CD4-positive, alpha-beta T cell treated with Interferon gamma for 1 hour (primary cell): ENCODE results near the gene PDIA5.

Source experiments
- DNase-seq: peaks from one replicate; pipeline ENCODE4 v3.0.0-alpha.2; 2020

Gene PDIA5

DNA sequence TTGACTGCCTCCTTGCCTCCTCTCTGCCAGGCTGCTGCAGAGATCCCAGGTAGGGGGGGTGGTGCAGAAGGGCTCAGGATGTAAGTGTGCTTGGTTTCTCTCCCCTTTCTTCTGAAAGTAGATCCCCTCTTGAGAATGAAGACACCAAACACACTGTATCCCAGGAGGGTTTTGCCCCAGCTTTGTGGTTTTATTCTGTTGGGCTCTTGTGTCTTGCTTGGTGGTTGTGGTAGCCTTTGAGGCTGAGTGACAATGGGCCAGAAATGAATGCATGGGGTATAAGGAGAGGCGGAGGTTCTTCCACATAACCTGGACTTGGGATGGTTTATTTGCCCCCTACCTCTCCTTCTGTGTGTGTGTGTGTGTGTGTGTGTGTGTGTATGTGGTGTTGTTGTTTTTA lies 5.7 kb downstream of the PDIA5 start:
- DNase-seq = no peak

DNA sequence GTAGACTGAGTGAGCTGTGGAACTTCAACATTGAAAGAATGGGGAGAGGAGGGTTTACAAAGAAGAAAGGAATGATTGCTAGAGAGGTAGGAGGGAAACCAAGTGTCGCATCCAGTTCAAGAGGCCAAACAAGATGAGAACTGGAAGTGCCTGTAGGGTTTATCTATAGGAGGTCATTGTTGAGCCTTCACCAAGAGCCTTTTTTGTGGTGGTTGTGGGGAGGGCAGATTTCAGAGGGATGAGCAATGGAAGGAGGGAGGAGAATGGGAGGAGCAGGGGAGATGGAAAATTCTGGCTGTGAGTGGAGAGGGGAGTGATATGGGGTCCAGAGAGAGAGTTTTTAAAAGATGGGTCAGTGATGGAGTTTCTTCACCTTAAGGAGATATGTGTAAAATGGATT lies 8.5 kb downstream of the PDIA5 start:
- no peak for DNase-seq

GRCh38 chr3:123076112-123076495 lies 9.3 kb downstream of the PDIA5 start:
- DNase-seq = no peak

DNA sequence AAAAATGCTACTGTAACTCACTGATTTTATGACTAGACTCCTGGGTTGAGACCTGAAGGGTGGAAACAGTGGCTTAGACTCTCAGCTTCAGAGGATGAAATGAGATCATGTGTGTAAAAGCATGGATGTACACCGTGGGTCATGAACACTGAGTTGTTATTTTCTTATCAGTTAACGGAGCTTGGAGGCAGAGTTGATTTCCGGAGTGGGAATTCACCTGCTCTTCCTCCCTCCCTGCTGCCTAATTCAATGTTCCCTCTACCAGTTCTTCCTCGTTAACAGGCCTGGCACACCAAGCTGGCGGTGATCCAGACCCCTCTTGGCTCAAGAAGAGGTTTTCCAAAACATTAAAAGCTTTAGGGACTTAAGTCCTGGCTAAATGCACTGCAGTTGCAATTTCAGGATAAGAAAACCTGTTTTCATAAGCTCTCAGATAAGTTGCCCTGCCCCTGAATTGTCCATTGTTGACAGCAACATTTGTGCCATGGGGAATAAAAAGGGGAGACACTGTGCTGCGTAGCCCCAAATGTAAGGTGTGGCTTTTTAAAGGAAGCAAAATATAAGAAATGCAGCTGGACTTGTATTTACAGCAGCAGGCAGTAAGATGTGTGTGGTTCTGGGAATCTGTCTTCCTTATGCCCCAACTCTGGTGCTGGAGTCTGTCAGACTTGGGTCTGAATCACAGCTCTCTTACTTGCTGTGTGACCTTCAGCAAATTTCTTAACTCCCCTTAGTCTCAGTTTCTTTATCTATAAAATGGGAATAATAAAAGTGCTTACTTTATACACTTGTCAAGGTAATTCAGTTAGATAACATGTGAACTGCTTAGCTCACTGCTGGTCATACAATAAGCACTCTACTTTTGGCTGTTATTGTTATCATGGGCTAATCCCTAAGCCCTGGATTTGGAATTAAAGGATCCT lies 9.9 kb downstream of the PDIA5 start:
- DNase-seq = no peak

GRCh38 chr3:123078101-123078500 lies 11.3 kb downstream of the PDIA5 start:
- no peak for DNase-seq

GRCh38 chr3:123080864-123081562 lies 14.2 kb downstream of the PDIA5 start:
- no peak for DNase-seq

DNA sequence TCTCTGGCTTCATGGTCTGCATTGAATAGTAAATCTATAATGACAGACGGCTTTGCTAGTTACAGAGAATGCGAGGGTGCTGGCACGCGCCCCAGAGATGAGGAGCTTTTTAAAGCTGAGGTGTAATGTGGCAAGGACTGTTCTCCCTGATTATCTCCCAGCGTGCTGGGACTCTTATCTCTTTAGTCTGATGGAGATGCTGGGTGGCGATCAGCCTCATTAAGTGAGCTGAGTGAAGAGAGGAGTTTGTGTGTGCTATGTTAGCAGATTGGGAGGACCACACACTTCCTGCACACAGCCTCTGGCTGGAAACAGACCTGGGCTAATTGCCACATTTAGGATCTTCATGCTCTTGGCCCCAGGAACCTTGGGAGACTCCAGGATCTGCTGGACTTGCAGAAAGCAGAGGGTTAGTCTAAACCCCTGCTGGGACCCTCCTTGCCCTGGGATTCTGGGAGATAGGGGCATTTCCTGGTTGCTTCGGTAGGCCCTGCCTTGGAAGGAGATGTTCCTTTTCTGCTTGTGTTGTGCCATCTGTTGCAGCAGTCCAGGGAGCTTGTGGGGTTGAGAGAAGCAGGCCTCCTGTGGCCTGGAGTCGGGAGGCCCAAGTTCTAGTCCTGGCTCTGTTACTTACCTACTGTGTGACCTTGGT lies 15.0 kb downstream of the PDIA5 start:
- no peak for DNase-seq

DNA sequence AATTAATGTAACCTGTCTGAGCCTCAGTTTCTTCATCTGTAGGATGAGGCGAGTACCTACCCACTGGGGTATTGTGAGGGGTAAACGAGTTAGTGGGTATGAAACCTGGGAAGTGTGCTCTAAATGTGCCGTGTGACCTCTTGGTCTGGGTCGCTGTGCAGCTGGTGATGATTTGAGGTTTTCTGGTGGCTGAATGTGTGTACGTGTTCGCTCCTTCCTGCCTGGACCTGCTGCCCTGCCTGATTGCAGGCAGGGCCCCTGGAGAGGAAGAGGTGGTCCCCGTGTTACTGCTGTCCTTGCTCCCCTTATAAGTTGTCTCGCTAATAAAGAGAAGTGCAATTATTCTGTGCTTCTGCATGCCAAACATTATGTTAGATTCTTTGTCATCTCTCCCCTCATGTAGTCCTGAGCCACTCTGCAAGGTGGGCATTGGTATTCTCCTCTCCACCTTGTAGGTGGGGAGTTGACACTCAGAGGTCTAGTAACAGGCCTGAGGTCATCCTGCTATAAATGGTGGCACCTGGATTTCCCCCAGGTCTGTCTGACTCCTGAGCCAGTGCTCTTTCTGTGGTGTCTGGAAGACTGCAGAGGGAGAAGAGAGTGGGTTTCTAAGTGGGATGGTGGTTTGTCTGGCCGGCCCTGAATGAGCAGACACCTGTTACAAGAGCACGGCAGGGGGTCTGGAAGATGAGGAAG lies 15.7 kb downstream of the PDIA5 start:
- DNase-seq = no peak

- DNase-seq = no peak
These were observed 16.7 kb downstream of the PDIA5 start for GRCh38 chr3:123083383-123084124.

DNA sequence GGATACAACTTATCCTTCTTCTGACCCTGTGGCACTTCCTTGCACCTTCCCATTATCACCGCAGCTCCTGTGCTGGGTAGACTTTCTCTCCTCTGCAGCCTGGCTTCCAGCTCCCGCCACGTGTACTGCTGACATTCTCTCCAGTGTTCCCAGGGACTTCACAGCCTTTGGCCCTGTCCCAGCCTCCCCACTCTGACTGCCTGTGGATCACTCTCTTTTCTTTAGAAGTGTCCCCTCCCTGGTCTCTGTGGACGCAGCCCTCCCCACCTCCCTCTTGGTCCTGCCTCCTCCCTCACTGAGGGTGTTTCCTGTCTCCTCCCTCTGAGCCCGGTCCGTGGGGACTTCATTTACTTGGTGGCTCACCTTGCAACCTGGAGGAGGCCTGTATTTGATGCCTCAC lies 17.4 kb downstream of the PDIA5 start:
- DNase-seq = no peak

- no peak for DNase-seq
These were observed 18.0 kb downstream of the PDIA5 start for GRCh38 chr3:123084738-123085237.

DNA sequence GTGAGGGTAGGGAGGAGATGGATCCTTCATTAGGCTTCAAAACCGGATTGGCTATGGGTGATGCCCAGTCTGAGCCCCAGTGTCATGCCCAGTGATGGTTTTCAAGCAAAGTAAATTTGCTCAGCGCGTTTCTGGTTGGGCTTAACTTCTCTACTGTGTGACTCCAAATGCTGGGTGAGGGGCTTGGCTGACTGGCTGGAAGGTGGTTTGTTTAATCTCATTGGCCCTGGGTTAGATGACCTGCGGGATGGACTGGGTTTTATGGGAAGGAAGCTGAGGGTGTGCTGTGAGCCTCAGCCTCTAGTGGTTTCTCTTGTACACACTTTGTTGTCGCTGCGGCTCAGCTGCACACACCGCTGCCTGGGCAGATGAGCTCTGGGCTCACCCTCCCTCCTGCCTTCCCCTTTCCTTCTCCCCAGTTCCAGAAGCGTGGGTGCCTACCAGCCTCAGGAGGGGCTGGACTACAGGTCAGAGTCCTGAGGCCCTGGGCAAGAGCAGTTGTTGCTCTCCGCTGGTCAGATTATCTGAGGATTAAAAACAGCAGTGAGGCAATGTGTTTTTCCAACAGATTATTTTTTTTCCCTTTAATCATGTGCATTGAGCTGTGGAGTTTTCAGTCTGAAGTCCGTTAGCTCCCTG lies 18.6 kb downstream of the PDIA5 start:
- no peak for DNase-seq

GRCh38 chr3:123085932-123086627 lies 19.3 kb downstream of the PDIA5 start:
- DNase-seq = no peak

DNA sequence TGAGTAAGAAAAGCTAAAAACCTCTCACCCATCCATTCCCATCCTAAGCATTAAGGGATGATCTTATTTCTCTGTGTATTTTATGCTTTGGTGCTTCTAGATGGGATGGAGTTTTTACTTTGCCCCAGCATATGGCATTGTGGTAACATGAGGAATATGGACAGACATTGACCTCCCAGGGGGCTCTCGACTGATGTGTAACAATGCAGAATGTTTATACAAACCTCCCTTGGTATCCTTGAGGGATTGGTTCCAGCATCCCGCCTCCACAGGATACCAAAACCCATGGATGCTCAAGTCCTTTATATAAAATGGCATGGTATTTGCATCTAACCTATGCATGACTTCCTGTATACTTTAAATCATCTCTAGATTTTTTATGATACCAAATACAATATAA lies 21.6 kb downstream of the PDIA5 start:
- DNase-seq = no peak

- DNase-seq = no peak
These were observed 22.9 kb downstream of the PDIA5 start for GRCh38 chr3:123089611-123090331.

DNA sequence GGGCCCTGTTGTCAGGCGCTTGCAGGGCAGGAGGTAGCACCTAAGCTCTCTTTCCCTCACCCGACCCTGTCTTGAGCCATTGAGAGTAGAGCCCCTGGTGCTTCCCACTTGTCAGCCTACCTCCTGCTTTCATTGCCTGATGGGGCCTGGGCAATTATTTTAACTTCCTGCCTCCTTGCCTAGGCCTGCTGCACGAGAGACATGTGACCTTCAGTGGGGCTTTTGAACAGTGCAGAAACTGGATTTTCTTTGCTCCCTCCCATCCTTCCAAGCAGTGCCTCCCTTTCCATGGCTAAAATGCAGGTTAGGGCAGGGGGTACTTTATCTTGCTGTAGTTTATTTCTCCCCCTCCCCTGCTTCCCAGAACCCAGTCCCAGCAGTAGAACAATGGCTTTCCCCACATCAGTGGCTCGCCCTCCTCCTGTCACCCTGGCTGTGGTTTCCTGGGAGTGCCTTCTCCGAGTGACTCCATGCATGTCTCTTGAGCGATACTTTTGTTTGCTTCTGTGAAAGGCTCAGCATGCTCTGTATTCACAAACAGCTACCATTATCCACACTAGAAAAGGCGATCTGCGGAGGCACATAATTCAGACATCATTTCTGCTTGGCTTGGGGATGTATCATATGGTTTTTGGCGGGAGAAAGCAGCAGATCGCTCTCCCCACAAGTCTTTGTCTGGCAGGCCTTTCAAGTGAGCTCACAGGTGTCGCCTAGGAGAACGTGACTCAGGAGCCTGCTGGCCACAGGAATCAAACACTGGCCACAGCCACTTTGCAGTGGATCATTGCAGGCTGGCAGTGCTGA lies 24.1 kb downstream of the PDIA5 start:
- no peak for DNase-seq

- DNase-seq = no peak
These were observed 25.4 kb downstream of the PDIA5 start for GRCh38 chr3:123092243-123092642.

GRCh38 chr3:123093696-123094095 lies 26.9 kb downstream of the PDIA5 start:
- no peak for DNase-seq

DNA sequence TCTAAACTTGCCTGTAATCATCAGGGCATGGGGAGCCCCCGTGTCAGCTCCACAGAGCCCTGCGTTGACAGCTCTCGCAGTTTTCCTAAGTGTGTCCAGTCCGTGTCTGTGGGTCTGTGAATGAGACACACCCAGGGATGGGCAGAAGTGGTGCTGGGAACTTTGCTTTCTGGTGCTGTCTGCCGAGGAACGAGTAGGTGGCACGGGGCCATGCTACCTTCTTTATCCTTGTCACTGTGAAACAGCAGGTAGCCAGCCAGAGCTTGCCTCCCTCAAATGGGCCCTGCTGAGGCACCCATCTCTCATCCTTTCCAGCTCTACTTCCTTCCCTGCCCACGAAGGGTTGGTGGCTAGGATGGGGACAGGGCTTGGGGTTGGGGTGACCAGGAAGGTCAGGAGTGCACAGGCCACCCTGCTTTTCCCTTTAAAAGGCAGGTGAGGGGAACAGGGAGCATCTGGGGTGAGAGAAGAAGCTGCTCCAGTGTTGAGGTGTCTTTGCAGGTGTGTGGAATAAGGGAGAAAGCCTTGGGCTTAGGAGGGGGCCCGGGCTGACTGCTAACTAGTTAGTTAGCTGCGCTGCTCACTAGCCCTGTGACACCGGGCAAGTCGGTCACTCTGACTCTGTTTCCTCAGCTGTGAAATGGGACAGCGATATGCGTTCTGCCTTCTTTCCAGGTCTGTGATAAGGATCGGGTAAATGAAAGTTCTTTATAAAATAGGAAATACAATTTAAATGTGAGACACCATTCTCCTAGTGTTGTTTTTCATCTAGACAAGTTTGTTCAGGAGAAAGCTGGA lies 27.9 kb downstream of the PDIA5 start:
- DNase-seq = no peak
